MG63 (cell line): Measurements from ENCODE around the gene PTPRD. TPM values are rescaled to one million over a fixed set of nuclear protein-coding genes. Genes with fewer than 3 reads are reported as not detected.
"Not testable (repeated sequence)": the region's sequence is repeated elsewhere in the genome, so short reads cannot be mapped to it uniquely, and the experiment has no call there.

ENCODE experiments used
- DNase-seq: peaks from one replicate; pipeline ENCODE4 v3.0.0-alpha.2; 2020
- H3K27me3 ChIP-seq: fragments of 250-450 bp; sonication (Bioruptor Pico); 2 replicates; pipeline ENCODE4 v1.5.1; 2020; ENCODE audit warnings: mild to moderate bottlenecking, moderate library complexity
- H3K36me3 ChIP-seq: fragments of 250-450 bp; sonication (Bioruptor Pico); 2 replicates; pipeline ENCODE4 v1.5.1; 2020; ENCODE audit warnings: mild to moderate bottlenecking, moderate library complexity
- H3K4me3 ChIP-seq: fragments of 250-450 bp; sonication (Bioruptor Pico); 2 replicates; pipeline ENCODE4 v1.5.1; 2020; ENCODE audit warnings: mild to moderate bottlenecking, moderate library complexity
- H3K9me3 ChIP-seq: fragments of 250-450 bp; sonication (Bioruptor Pico); 2 replicates; pipeline ENCODE4 v1.5.1; 2020; ENCODE audit warnings: mild to moderate bottlenecking, moderate library complexity
- total RNA-seq: library from RNA; depleted of rRNA; stranded (reverse); fragments of >200 nt; shearing (Covaris generic); gene quantifications from 2 replicates; pipeline ENCODE4 v1.2.3, GENCODE V29; 2014; ENCODE audit warnings: low replicate concordance

Gene PTPRD
- total RNA-seq, 1 experiment from 2014 or later: not detected

GRCh38 chr9:9097254-9097653 is 1515.5 kb downstream of the PTPRD start:
- H3K36me3 ChIP-seq, H3K9me3 ChIP-seq, DNase-seq, H3K4me3 ChIP-seq, H3K27me3 ChIP-seq: not testable (repeated sequence)

DNA sequence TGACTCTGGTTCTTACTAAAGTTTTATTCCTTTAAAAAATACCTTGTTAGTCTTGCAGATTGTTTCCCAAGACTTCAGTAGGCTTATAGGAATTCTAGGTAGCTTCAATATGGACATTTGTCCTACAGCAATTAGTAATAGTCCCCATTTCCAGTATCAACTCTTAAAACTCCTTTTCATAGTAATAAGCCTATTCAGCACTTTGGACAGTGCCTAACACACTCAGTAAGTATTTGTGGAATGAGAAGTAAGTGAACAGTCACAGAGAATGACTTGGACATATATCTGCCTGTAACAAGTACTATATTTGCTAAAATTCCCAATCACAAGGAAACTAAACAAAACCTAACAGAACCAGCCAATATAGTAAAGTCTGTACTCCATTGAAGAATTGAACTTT is 1521.4 kb downstream of the PTPRD start:
- Histone ChIP-seq H3K36me3 (no peaks in the 10 kb centered on the region), H3K9me3 (no peaks in the 10 kb centered on the region), H3K4me3 (no peak overlapping the region), H3K27me3 (no peaks in the 10 kb centered on the region)
- no peak for DNase-seq

DNA sequence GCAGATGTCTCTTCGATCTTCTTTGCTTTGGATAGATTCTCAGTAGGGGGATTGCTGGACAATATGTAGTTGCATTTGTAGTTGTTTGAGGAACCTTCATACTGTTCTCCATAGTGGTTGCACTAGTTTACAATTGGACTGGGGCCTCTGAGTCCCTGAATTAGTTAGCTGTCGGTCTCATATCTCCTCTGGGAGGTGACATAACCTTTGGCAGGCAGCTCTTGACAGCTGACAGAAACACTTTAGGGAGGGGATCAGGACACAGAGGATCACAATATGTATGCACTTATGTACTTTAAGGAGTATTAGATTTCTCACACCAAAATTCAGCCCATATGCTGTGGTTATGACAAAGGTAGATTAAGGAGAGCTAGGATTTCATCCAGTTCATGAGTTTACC is 1533.3 kb downstream of the PTPRD start:
- Histone ChIP-seq H3K27me3 (no peaks in the 10 kb centered on the region), H3K4me3 (no peak overlapping the region), H3K36me3 (no peaks in the 10 kb centered on the region), H3K9me3 (no peaks in the 10 kb centered on the region)
- DNase-seq: no peak

- no peak for DNase-seq
- Histone ChIP-seq H3K36me3 (no peaks in the 10 kb centered on the region), H3K4me3 (no peak overlapping the region), H3K9me3 (no peaks in the 10 kb centered on the region), H3K27me3 (no peaks in the 10 kb centered on the region)
These were observed 1534.5 kb downstream of the PTPRD start for GRCh38 chr9:9078301-9078700.

GRCh38 chr9:9061627-9062026 is 1551.2 kb downstream of the PTPRD start:
- no peaks in the 10 kb centered on the region for H3K36me3 ChIP-seq
- DNase-seq: no peak
- H3K9me3 ChIP-seq: no peaks in the 10 kb centered on the region

DNA sequence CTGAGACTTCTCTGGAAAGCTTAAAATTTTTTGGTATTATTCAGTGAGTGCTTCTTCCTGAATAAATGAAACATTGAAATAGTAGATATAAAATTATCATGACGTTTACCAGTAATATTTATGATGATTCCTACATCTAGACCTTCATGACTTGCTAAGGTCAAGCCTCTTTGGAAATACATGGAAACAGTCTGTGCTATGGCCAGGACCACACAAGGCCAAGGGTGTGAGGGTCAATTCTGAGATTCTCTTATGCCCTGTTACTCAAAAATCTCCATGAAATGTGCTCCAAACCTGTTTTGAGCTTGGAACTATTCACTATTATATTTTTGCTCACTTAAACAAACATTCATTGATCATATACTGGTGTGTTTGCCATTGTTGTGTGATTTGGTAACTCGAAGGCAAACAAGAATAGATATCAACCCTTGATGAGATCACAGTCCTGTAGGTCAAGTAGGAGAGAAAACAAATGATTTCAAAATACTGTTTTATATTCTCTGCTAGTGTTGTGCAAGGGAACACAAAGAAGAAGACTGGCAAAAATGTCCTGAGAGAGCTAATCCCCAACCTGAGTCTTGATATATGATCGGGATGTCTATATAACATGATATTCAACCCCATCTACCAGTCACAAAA is 1558.3 kb downstream of the PTPRD start:
- no peaks in the 10 kb centered on the region for H3K27me3 ChIP-seq
- H3K36me3 ChIP-seq: no peaks in the 10 kb centered on the region
- DNase-seq: no peak
- no peak overlapping the region for H3K4me3 ChIP-seq
- no peaks in the 10 kb centered on the region for H3K9me3 ChIP-seq

More at GRCh38 chr9:9061627-9062026, 1551.2 kb downstream of the PTPRD start:
- Histone ChIP-seq H3K27me3 (no peaks in the 10 kb centered on the region), H3K4me3 (no peak overlapping the region)

GRCh38 chr9:9045572-9045971 is 1567.2 kb downstream of the PTPRD start:
- DNase-seq: no peak
- no peak overlapping the region for H3K4me3 ChIP-seq
- H3K27me3 ChIP-seq: no peaks in the 10 kb centered on the region
- H3K36me3 ChIP-seq: no peaks in the 10 kb centered on the region
- no peaks in the 10 kb centered on the region for H3K9me3 ChIP-seq

GRCh38 chr9:9045072-9045471 is 1567.7 kb downstream of the PTPRD start:
- H3K4me3 ChIP-seq: no peak overlapping the region
- no peaks in the 10 kb centered on the region for H3K36me3 ChIP-seq
- no peaks in the 10 kb centered on the region for H3K27me3 ChIP-seq
- DNase-seq: no peak
- no peaks in the 10 kb centered on the region for H3K9me3 ChIP-seq

GRCh38 chr9:9043788-9044187 is 1569.0 kb downstream of the PTPRD start:
- not testable (repeated sequence) for H3K4me3 ChIP-seq, H3K36me3 ChIP-seq, H3K9me3 ChIP-seq, H3K27me3 ChIP-seq, DNase-seq

DNA sequence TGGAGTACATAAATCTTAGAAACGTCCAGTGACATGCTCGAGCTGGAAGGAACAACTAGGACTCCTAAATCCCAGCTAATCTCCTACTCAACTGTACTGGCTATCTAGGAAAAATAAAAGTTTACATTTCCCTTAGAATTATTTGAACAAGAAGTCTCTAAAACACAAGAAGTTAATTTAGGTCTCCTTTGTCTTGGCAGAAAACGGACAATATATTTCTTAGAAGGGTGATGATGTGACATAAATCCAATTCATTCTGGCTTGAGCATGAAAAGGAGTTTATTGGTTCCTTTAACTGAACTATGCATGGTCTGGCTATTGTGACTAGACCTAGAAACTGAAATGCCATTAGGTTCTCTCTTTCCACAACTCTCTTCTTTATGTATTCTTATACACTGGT is 1571.0 kb downstream of the PTPRD start:
- no peaks in the 10 kb centered on the region for H3K36me3 ChIP-seq
- DNase-seq: no peak
- H3K27me3 ChIP-seq: no peaks in the 10 kb centered on the region
- no peak overlapping the region for H3K4me3 ChIP-seq
- H3K9me3 ChIP-seq: no peaks in the 10 kb centered on the region

GRCh38 chr9:9033022-9033421 is 1579.8 kb downstream of the PTPRD start:
- Histone ChIP-seq H3K4me3 (no peak overlapping the region), H3K36me3 (no peaks in the 10 kb centered on the region), H3K9me3 (no peaks in the 10 kb centered on the region), H3K27me3 (no peaks in the 10 kb centered on the region)
- DNase-seq: no peak

DNA sequence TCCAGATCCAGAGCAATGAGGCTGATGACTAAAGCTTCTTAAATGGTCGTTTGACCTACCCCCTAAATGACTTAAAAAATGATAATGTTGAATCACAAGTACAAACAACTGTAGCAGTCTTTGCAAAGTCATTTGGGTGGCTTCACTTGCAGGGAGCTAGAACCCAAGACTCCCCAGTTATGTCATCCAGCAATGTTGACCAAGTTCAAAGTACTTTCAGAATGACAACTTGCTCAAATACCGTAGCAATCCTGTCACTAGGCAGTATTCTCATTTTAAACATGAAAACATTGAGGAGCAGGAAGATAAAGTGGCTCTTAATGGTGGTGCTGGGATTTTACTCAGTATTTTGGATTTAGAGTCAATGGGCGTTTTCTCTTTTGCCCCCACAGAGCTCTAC is 1596.2 kb downstream of the PTPRD start:
- no peaks in the 10 kb centered on the region for H3K36me3 ChIP-seq
- DNase-seq: no peak
- no peaks in the 10 kb centered on the region for H3K9me3 ChIP-seq
- H3K4me3 ChIP-seq: no peak overlapping the region
- H3K27me3 ChIP-seq: no peaks in the 10 kb centered on the region

GRCh38 chr9:9004810-9005209 is 1608.0 kb downstream of the PTPRD start:
- no peak for DNase-seq
- Histone ChIP-seq H3K4me3 (no peak overlapping the region), H3K9me3 (no peaks in the 10 kb centered on the region), H3K27me3 (no peaks in the 10 kb centered on the region), H3K36me3 (no peaks in the 10 kb centered on the region)

GRCh38 chr9:9002826-9003583 is 1609.8 kb downstream of the PTPRD start:
- Histone ChIP-seq H3K9me3 (no peaks in the 10 kb centered on the region), H3K27me3 (no peaks in the 10 kb centered on the region), H3K4me3 (no peak overlapping the region), H3K36me3 (no peaks in the 10 kb centered on the region)
- DNase-seq: no peak

GRCh38 chr9:8980496-8981013 is 1632.2 kb downstream of the PTPRD start:
- no peak for DNase-seq
- no peak overlapping the region for H3K4me3 ChIP-seq
- no peaks in the 10 kb centered on the region for H3K27me3 ChIP-seq
- no peaks in the 10 kb centered on the region for H3K36me3 ChIP-seq
- H3K9me3 ChIP-seq: no peaks in the 10 kb centered on the region

GRCh38 chr9:8978334-8978733 is 1634.5 kb downstream of the PTPRD start:
- Histone ChIP-seq H3K9me3 (no peaks in the 10 kb centered on the region), H3K4me3 (no peak overlapping the region), H3K36me3 (no peaks in the 10 kb centered on the region), H3K27me3 (no peaks in the 10 kb centered on the region)
- no peak for DNase-seq

GRCh38 chr9:8968350-8968749 is 1644.5 kb downstream of the PTPRD start:
- H3K27me3 ChIP-seq, DNase-seq, H3K36me3 ChIP-seq, H3K4me3 ChIP-seq, H3K9me3 ChIP-seq: not testable (repeated sequence)

DNA sequence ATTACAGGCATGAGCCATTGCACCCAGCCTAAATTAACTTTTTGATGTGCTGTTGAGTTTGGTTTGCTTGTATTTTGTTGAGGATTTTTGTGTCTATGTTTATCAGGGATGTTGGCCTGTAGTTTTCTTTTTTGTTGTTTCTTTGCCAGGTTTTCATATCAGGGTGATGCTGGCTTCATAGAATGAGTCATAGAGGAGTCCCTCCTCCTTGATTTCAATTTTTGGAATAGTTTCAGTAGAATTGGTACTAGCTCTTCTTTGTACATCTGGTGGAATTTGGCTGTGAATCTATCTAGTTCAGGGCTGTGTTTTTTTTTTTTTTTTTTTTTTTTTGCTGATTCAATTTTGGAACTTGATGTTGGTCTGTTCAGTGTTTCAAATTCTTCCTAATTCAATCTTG is 1648.9 kb downstream of the PTPRD start:
- H3K36me3 ChIP-seq: no peaks in the 10 kb centered on the region
- no peak for DNase-seq
- no peaks in the 10 kb centered on the region for H3K9me3 ChIP-seq
- no peak overlapping the region for H3K4me3 ChIP-seq
- no peaks in the 10 kb centered on the region for H3K27me3 ChIP-seq
